H9 (cell line): ENCODE data around the gene MSI2. TPM values are rescaled to one million over a fixed set of nuclear protein-coding genes. Genes with fewer than 3 reads are reported as not detected.

ENCODE experiments used
- DNase-seq: peaks from one replicate; pipeline ENCODE4 v3.0.0-alpha.2; 2017
- H2AFZ ChIP-seq: one replicate; pipeline ENCODE4 v1.6.1; 2013; ENCODE audit warnings: mild to moderate bottlenecking, low read length, control low read depth, moderate library complexity
- H2AK5ac ChIP-seq: 2 replicates; pipeline ENCODE4 v1.6.1; 2013; ENCODE audit warnings: low read length, control low read depth, mixed read lengths; ENCODE audit not compliant: insufficient read length
- H2BK120ac ChIP-seq: one replicate; pipeline ENCODE4 v1.6.1; 2013; ENCODE audit warnings: low read depth, mild to moderate bottlenecking, low read length, control low read depth, inconsistent platforms; ENCODE audit not compliant: poor library complexity, severe bottlenecking
- H2BK12ac ChIP-seq: 2 replicates; pipeline ENCODE4 v1.6.1; 2013; ENCODE audit warnings: low read length, control low read depth, mixed read lengths, low read depth; ENCODE audit not compliant: insufficient read length
- H2BK15ac ChIP-seq: 2 replicates; pipeline ENCODE4 v1.6.1; 2013; ENCODE audit warnings: low read depth, low read length, control low read depth
- H2BK20ac ChIP-seq: one replicate; pipeline ENCODE4 v1.6.1; 2013; ENCODE audit warnings: low read depth, mild to moderate bottlenecking, low read length, control low read depth, inconsistent platforms; ENCODE audit not compliant: poor library complexity, severe bottlenecking
- H2BK5ac ChIP-seq: 2 replicates; pipeline ENCODE4 v1.6.1; 2013; ENCODE audit warnings: low read length, control low read depth, mixed read lengths; ENCODE audit not compliant: insufficient read length
- H3K14ac ChIP-seq: 2 replicates; pipeline ENCODE4 v1.6.1; 2013; ENCODE audit warnings: low read length, control low read depth; ENCODE audit not compliant: insufficient read depth
- H3K18ac ChIP-seq: 2 replicates; pipeline ENCODE4 v1.6.1; 2013; ENCODE audit warnings: low read depth, mild to moderate bottlenecking, mixed read lengths, low read length, control low read depth; ENCODE audit not compliant: insufficient read length
- H3K23ac ChIP-seq: 2 replicates; pipeline ENCODE4 v1.6.1; 2013; ENCODE audit warnings: low read length, control low read depth, mixed read lengths, low read depth; ENCODE audit not compliant: insufficient read length
- H3K23me2 ChIP-seq: 2 replicates; pipeline ENCODE4 v1.6.1; 2013; ENCODE audit warnings: low read depth, mild to moderate bottlenecking, mixed read lengths, low read length, control low read depth; ENCODE audit not compliant: insufficient read length, poor library complexity, severe bottlenecking
- H3K27ac ChIP-seq: 2 replicates; pipeline ENCODE4 v1.5.1; 2013; ENCODE audit warnings: low read length, control low read depth, mixed read lengths, low read depth; ENCODE audit not compliant: insufficient read length
- H3K27me3 ChIP-seq: 2 replicates; pipeline ENCODE4 v1.6.1; 2013; ENCODE audit warnings: low read length, control low read depth, inconsistent platforms; ENCODE audit not compliant: insufficient read depth
- H3K4ac ChIP-seq: 2 replicates; pipeline ENCODE4 v1.6.1; 2013; ENCODE audit warnings: low read depth, mild to moderate bottlenecking, control low read depth, inconsistent platforms, low read length, moderate library complexity
- H3K4me1 ChIP-seq: 2 replicates; pipeline ENCODE4 v1.6.1; 2013; ENCODE audit warnings: low read length, control low read depth, inconsistent platforms; ENCODE audit not compliant: insufficient read depth
- H3K4me2 ChIP-seq: 2 replicates; pipeline ENCODE4 v1.6.1; 2013; ENCODE audit warnings: low read length, control low read depth, mixed read lengths; ENCODE audit not compliant: insufficient read length, insufficient read depth
- H3K56ac ChIP-seq: 2 replicates; pipeline ENCODE4 v1.6.1; 2013; ENCODE audit warnings: low read depth, mild to moderate bottlenecking, mixed read lengths, low read length, control low read depth; ENCODE audit not compliant: insufficient read length
- H3K79me1 ChIP-seq: 2 replicates; pipeline ENCODE4 v1.6.1; 2013; ENCODE audit warnings: low read depth, mild to moderate bottlenecking, moderate library complexity, low read length, control low read depth, inconsistent platforms; ENCODE audit not compliant: insufficient read depth, poor library complexity, severe bottlenecking
- H3K79me2 ChIP-seq: 2 replicates; pipeline ENCODE4 v1.6.1; 2013; ENCODE audit warnings: low read length, control low read depth, inconsistent platforms; ENCODE audit not compliant: insufficient read depth
- H3K9ac ChIP-seq: 2 replicates; pipeline ENCODE4 v1.6.1; 2013; ENCODE audit warnings: low read length, control low read depth, mixed read lengths; ENCODE audit not compliant: insufficient read length; ENCODE audit errors: extremely low read depth
- H3K9me3 ChIP-seq: one replicate; pipeline ENCODE4 v1.6.1; 2013; ENCODE audit warnings: low read depth, low read length, inconsistent platforms; ENCODE audit not compliant: control insufficient read depth
- H3T11ph ChIP-seq: one replicate; pipeline ENCODE4 v1.6.1; 2013; ENCODE audit warnings: mild to moderate bottlenecking, low read length, control low read depth, inconsistent platforms
- H4K20me1 ChIP-seq: one replicate; pipeline ENCODE4 v1.6.1; 2013; ENCODE audit not compliant: control insufficient read depth, insufficient read length, insufficient read depth
- H4K5ac ChIP-seq: 2 replicates; pipeline ENCODE4 v1.6.1; 2013; ENCODE audit warnings: low read depth, mild to moderate bottlenecking, mixed read lengths, low read length, control low read depth; ENCODE audit not compliant: insufficient read length
- H4K8ac ChIP-seq: replicated peaks from 2 replicates; pipeline ENCODE4 v1.6.1; 2013; ENCODE audit warnings: low read length, control low read depth, mixed read lengths, low read depth; ENCODE audit not compliant: insufficient read length
- H4K91ac ChIP-seq: 2 replicates; pipeline ENCODE4 v1.6.1; 2013; ENCODE audit warnings: low read depth, mild to moderate bottlenecking, moderate library complexity, mixed read lengths, low read length, control low read depth; ENCODE audit not compliant: insufficient read length
- H3K27ac Mint-ChIP-seq, 3 experiments: 2 replicates in 2 of 3; 3 replicates in 1 of 3; pipeline ENCODE4 v1.8.0; 2020 to 2021; ENCODE audit warnings: mixed read lengths in 3 of 3, mild to moderate bottlenecking in 1 of 3, moderate library complexity in 1 of 3
- H3K27me3 Mint-ChIP-seq: 2 replicates; pipeline ENCODE4 v1.8.0; 2021; ENCODE audit warnings: low read depth, mild to moderate bottlenecking, moderate library complexity, mixed read lengths
- H3K36me3 Mint-ChIP-seq, 3 experiments: 2 replicates in 2 of 3; 3 replicates in 1 of 3; pipeline ENCODE4 v1.8.0; 2020 to 2021; ENCODE audit warnings: low read depth in 3 of 3, mixed read lengths in 3 of 3; ENCODE audit not compliant: insufficient read depth in 1 of 3
- H3K4me1 Mint-ChIP-seq, 2 experiments: 2 replicates each; pipeline ENCODE4 v1.8.0; 2020; ENCODE audit warnings: mixed read lengths in 2 of 2
- H3K4me3 Mint-ChIP-seq, 2 experiments: 2 replicates in 1 of 2; 3 replicates in 1 of 2; pipeline ENCODE4 v1.8.0; 2020 to 2021; ENCODE audit warnings: mild to moderate bottlenecking in 2 of 2, mixed read lengths in 2 of 2, moderate library complexity in 1 of 2
- H3K9me3 Mint-ChIP-seq, 2 experiments: 2 replicates in 1 of 2; 3 replicates in 1 of 2; pipeline ENCODE4 v1.8.0; 2020; ENCODE audit warnings: mild to moderate bottlenecking in 2 of 2, mixed read lengths in 2 of 2, moderate library complexity in 1 of 2
- CTCF ChIP-seq: fragments of 200-600 bp; sonication (generic); conservative IDR thresholded peaks from 3 replicates; pipeline ENCODE4 v1.8.0; 2021; ENCODE audit warnings: antibody characterized with exemption, mild to moderate bottlenecking
- WGBS: extraction: QIAGEN DNeasy Blood & Tissue Kit; methylation state at CpG from one replicate; pipeline ENCODE4 v1.1.7; 2013; ENCODE audit warnings: missing lambda C conversion rate, low lambda C conversion rate, mixed read lengths; ENCODE audit not compliant: insufficient read length; ENCODE audit errors: extremely low coverage; 5-methylcytosine and 5-hydroxymethylcytosine counted together
- total RNA-seq: library from RNA; stranded (reverse); gene quantifications from 2 replicates; pipeline ENCODE4 v1.2.1, GENCODE V29; 2021

The MSI2 gene
- total RNA-seq, 1 experiment from 2014 or later = 98.5 TPM

GRCh38 chr17:57619061-57619937, 363.0 kb downstream of the MSI2 start:
- Histone ChIP-seq H2BK5ac (no peak overlapping the region), H4K8ac (no peak overlapping the region), H2BK120ac (no peak overlapping the region), H3K79me1 (no peaks in the 10 kb centered on the region), H2BK15ac (no peak overlapping the region), H4K91ac (no peak overlapping the region), H3K23ac (no peak overlapping the region), H2BK12ac (no peak overlapping the region), H3K4ac (no peak overlapping the region), H2AFZ (no peak overlapping the region), H3K4me1 (no peaks in the 10 kb centered on the region), H4K5ac (no peak overlapping the region), H3K9me3 (no peaks in the 10 kb centered on the region), H3K23me2 (no peaks in the 10 kb centered on the region), H3T11ph (no peak overlapping the region), H3K18ac (no peak overlapping the region), H2AK5ac (no peak overlapping the region), H3K14ac (no peak overlapping the region), H3K27ac (no peak overlapping the region), H3K9ac (no peak overlapping the region), H3K79me2 (no peaks in the 10 kb centered on the region), H4K20me1 (no peaks in the 10 kb centered on the region), H3K27me3 (no peaks in the 10 kb centered on the region), H2BK20ac (no peak overlapping the region), H3K4me2 (no peak overlapping the region), H3K56ac (no peak overlapping the region)
- Mint-ChIP-seq H3K27me3 (no peaks in the 10 kb centered on the region), H3K9me3 (peaks cover 6 to 8% of the 10 kb centered on the region in 2 experiments; a peak in 3 of 5 replicates), H3K36me3 (peaks cover 18 to 23% (median 21%) of the 10 kb centered on the region in 3 experiments), H3K4me1 (peaks cover 21 to 27% of the 10 kb centered on the region in 2 experiments), H3K27ac (no peak overlapping the region), H3K4me3 (no peak overlapping the region)
- TF ChIP-seq CTCF = no peak
- no CpG with 5 or more reads among the region's 19 CpGs for WGBS
- DNase-seq = no peak
